ENCODE measurements around the gene HLCS.

DNA sequence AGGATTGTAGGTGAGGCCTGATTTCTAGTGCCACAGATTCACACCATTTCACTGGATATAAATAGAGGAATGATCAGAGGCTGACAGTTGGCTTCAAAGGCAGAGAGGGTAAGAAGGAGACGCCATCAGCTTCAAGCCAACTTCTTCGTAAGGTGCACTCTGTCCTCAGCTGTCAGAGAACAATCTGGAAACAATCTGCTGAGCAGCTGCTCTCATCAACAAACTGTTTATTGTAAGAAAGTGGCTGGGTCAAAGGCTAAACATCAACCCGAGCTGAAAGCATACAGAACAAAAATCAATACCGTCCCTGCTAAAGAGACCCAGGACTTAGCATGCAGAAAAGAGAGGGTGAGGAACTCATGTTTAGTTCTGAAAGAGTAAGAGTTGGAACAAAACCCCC, 48.2 kb downstream of the HLCS start:
- TF ChIP-seq, protein P1, sequence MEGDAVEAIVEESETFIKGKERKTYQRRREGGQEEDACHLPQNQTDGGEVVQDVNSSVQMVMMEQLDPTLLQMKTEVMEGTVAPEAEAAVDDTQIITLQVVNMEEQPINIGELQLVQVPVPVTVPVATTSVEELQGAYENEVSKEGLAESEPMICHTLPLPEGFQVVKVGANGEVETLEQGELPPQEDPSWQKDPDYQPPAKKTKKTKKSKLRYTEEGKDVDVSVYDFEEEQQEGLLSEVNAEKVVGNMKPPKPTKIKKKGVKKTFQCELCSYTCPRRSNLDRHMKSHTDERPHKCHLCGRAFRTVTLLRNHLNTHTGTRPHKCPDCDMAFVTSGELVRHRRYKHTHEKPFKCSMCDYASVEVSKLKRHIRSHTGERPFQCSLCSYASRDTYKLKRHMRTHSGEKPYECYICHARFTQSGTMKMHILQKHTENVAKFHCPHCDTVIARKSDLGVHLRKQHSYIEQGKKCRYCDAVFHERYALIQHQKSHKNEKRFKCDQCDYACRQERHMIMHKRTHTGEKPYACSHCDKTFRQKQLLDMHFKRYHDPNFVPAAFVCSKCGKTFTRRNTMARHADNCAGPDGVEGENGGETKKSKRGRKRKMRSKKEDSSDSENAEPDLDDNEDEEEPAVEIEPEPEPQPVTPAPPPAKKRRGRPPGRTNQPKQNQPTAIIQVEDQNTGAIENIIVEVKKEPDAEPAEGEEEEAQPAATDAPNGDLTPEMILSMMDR (IDR thresholded peaks at IDR 0.05), result no peak
- TF ChIP-seq POLR2A (IDR thresholded peaks at IDR 0.05), result no peak

Data from body of pancreas (tissue), 4 donors.